GM21529 (cell line): Measurements from ENCODE around the gene PPP1R7.
"Not testable (repeated sequence)": the region's sequence is repeated elsewhere in the genome, so short reads cannot be mapped to it uniquely, and the experiment has no call there.

ENCODE experiments used
- ATAC-seq: cut with Tn5 transposase; IDR thresholded peaks from one replicate; pipeline ENCODE4 v1.9.1; 2021; ENCODE audit not compliant: unreplicated experiment

The PPP1R7 gene

GRCh38 chr2:241149925-241150659, at the start of gene PPP1R7:
Gene PPP1R7, plus strand, starts transcription at chr2:241150467. Its CDS starts 29 bp downstream, at chr2:241150496.
- ATAC-seq: peak; percentile 70

GRCh38 chr2:241102239-241102803, 47.9 kb upstream of the PPP1R7 start, which contains the start of gene MTERF4:
Gene MTERF4, minus strand, starts transcription at chr2:241102287. Its CDS starts 14 bp downstream, at chr2:241102273.
- peak; percentile 86 for ATAC-seq

GRCh38 chr2:241103176-241103595, 47.1 kb upstream of the PPP1R7 start:
- no peak for ATAC-seq

- ATAC-seq: not testable (repeated sequence)
These were observed 45.7 kb upstream of the PPP1R7 start for GRCh38 chr2:241104611-241105010.

DNA sequence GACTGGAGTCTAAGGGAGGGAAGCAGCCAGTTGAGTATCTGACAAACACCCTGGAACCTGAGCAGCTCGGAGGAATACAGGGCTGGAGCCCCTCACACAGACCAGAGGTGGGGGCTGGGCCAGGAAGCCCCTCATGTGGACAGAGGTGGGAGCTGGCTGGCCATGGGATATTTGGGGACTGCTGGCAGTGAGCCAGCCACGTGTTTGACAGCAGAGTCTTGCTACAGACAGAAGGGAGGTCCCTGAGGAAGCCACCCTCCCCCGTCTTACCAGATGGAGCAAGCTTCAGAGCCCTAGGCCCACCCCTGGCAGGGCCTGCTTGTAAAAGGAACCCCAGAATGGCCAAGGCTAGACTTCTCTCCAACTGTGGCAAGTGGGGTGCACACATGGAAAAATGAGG, 44.6 kb upstream of the PPP1R7 start:
- ATAC-seq: no peak

- ATAC-seq: no peak
These were observed 43.1 kb upstream of the PPP1R7 start for GRCh38 chr2:241107031-241107783.

DNA sequence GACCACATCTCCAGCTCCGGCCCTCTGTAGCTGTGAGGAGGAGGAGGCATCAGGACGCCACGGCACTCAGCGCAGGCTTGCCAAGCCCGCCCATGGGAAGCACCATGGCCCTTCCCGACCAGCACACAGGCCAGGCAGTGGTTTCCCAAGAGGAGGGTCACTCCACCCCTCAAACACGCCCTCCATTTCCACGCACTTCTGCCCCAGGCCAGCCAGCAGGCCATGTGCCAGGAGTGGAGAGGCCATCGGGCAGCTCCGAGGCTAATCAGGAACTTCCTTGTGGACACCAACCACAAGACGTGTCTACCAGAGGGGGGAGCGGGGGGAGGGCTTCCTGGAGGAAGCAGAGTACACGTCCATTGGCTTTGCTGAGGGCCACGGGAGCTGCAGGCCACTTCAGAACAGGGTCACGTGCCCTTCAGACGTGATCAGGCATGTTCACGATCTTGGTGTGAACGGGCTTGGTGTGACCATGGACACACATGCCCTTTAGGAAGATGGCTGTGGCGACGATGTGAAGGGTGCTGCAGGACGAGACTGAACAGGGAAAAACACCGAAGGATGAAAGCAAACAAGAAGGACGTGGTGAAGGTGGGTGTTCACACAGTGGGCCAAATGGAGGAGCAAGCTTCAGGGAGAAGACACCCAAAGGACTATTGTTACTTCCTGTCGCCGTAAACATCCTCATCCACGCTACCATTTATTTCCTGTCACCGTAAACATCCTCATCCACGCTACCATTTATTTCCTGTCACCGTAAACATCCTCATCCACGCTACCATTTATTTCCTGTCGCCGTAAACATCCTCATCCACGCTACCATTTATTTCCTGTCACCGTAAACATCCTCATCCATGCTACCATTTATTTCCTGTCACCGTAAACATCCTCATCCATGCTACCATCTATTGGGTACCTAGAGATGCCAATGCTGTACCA, 41.7 kb upstream of the PPP1R7 start:
- ATAC-seq: no peak

GRCh38 chr2:241109210-241110088, 40.8 kb upstream of the PPP1R7 start:
- ATAC-seq: no peak

DNA sequence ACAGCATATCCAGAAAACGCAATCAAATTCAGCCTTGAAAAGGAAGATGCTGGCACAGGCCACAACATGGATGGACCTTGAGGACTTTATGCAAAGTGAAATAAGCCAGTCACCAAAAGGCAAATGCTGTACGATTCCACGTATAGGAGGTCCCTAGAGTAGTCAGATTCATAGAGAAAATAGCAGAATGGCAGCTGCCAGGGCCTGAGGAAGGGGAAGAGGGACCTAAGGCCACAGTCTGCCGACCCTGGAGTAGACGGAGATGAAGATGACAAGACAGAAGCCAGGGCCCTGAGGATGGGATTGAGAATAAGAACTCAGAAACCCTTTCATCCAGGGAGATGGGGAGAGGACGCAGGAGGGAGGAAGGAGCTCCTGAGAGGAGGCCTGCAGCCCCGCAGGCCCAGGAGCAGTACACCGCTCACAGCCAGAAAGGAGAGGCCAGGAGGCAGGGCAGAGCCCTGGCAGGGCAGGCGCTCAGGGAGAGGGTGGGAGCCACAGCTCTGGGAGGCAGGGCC, 40.1 kb upstream of the PPP1R7 start:
- ATAC-seq: no peak

GRCh38 chr2:241110607-241111439, 39.4 kb upstream of the PPP1R7 start:
- peak; percentile 43 for ATAC-seq

GRCh38 chr2:241111440-241111805, 38.8 kb upstream of the PPP1R7 start:
- peak; percentile 55 for ATAC-seq

GRCh38 chr2:241112046-241112445, 38.2 kb upstream of the PPP1R7 start:
- no peak for ATAC-seq

GRCh38 chr2:241112592-241112991, 37.7 kb upstream of the PPP1R7 start:
- no peak for ATAC-seq

- ATAC-seq: no peak
These were observed 35.4 kb upstream of the PPP1R7 start for GRCh38 chr2:241114836-241115235.

DNA sequence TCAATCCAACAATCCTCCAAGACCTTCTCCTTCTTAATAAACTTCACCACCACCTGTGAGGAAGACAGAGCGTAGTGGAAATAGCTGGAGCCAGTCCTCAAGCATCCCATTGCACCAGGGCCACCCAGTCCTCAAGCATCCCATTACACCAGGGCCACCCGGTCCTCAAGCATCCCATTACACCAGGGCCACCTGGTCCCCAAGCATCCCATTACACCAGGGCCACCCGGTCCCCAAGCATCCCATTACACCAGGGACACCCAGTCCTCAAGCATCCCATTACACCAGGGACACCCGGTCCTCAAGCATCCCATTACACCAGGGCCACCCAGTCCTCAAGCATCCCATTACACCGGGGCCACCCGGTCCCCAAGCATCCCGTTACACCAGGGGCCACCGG, 34.9 kb upstream of the PPP1R7 start:
- ATAC-seq: no peak

DNA sequence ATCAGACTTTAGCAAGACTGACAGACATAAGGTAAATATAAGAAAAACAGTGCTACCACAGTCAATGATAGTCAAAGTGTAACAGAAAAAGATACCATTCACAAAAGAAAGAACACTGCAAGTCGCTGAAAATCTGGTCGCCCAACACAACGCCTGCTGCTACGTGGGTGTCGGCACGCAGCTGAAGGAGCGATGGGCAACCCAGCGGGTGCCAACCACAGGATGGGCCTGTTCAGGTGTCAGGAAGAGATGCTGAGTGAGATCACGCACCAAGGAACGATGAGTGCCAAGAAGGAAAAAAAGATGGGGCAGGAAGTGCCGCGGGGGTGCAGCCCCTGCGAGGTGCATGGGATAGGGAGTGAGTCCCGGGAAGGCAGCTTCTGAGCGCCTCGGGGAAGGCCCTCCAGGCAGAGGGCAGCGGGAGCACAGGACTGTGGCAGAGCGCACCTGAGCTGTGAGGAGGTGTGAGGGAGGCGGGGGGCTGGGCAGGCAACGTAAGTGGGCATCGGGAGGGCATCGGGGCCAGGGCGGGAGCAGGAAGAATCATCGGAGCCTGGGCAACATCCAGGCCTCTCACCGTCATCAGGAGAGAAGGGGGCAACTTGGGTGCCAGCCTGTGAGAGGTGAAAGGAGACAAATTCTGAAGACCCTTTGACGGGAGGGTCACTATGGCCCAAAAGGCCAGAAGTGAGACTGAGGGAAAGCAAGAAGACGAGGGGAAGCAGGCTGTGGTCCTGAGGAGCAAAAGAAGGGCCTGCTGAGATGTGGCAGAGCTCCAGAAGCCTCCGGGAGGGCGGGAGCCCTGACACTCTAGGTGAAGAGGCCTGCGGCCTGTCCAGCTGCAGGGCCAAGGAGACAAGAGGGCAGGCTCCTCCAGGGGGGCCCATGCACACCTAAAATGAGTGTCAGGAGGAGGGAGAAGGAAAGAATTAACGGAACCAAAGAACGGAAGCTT, 33.4 kb upstream of the PPP1R7 start:
- ATAC-seq: no peak

- ATAC-seq: no peak
These were observed 31.3 kb upstream of the PPP1R7 start for GRCh38 chr2:241118737-241119505.
